ENCODE results near the gene SCYGR2. TPM values are rescaled to one million over a fixed set of nuclear protein-coding genes. Genes with fewer than 3 reads are reported as not detected.

Gene SCYGR2
- total and polyA plus RNA-seq, 4 donors, result not detected

GRCh38 chr2:227614246-227614645 is 15.6 kb downstream of the SCYGR2 start (continued):
- TF ChIP-seq, protein P1, sequence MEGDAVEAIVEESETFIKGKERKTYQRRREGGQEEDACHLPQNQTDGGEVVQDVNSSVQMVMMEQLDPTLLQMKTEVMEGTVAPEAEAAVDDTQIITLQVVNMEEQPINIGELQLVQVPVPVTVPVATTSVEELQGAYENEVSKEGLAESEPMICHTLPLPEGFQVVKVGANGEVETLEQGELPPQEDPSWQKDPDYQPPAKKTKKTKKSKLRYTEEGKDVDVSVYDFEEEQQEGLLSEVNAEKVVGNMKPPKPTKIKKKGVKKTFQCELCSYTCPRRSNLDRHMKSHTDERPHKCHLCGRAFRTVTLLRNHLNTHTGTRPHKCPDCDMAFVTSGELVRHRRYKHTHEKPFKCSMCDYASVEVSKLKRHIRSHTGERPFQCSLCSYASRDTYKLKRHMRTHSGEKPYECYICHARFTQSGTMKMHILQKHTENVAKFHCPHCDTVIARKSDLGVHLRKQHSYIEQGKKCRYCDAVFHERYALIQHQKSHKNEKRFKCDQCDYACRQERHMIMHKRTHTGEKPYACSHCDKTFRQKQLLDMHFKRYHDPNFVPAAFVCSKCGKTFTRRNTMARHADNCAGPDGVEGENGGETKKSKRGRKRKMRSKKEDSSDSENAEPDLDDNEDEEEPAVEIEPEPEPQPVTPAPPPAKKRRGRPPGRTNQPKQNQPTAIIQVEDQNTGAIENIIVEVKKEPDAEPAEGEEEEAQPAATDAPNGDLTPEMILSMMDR (IDR thresholded peaks at IDR 0.05; ENCODE audit: low read depth, low read length, missing input control), result no peak

DNA sequence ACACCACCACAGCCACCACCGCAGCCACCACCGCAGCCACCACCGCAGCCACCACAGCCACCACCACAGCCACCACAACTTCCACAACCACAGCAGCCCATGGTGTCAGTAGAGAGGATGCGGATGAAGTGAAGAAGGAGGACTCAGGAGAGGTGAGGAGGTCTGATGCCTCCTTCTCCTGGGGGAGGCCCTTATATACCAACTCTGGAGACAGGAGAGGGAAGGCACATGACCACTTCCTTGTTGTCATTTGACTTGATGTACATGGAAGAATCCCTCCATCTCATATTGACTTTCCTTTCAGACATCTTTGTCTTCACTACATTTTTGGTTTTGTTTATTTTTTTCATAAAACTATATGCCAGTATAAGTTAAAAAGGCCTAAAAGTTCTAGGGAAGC is 16.0 kb downstream of the SCYGR2 start, which contains the start of gene SCYGR3:
SCYGR3 (minus strand) TSS at position 101 of the 400 bp plus-strand sequence; CDS start at position 101, 0 bp downstream.
- H3K36me3 ChIP-seq (ENCODE audit: control insufficient read depth in 4 of 4, insufficient read depth in 3 of 4, low read depth in 1 of 4, low read length in 3 of 4), result no peaks in the 10 kb centered on the region
- H3K27ac ChIP-seq (ENCODE audit: low read depth in 1 of 2, low read length in 2 of 2), result no peak within 1 kb of the TSS
- TF ChIP-seq REST (IDR thresholded peaks at IDR 0.05) (no peak), JUND (IDR thresholded peaks at IDR 0.05) (no peak), TAF1 (conservative IDR thresholded peaks at IDR 0.05) (no peak), SP1 (IDR thresholded peaks at IDR 0.05) (no peak), RXRA (IDR thresholded peaks at IDR 0.05) (no peak), ATF3 (IDR thresholded peaks at IDR 0.05) (no peak), YY1 (IDR thresholded peaks at IDR 0.05) (no peak)
- TF ChIP-seq, protein P1 (IDR thresholded peaks at IDR 0.05; ENCODE audit: low read depth, low read length, missing input control), result no peak
- peaks cover 0 to 2% (median 0%) of the 10 kb centered on the region in 4 donors for H3K4me1 ChIP-seq (ENCODE audit: control insufficient read depth in 4 of 4, insufficient read depth in 4 of 4, low read length in 3 of 4)
- H3K4me3 ChIP-seq (ENCODE audit: low read depth in 1 of 3, low read length in 3 of 3), result no peak within 1 kb of the TSS
- 96% methylated on average over 4 of the region's 4 CpGs for WGBS
- no peaks in the 10 kb centered on the region for H3K27me3 ChIP-seq (ENCODE audit: control insufficient read depth in 4 of 4, insufficient read depth in 4 of 4, low read length in 3 of 4)
- no peak within 1 kb of the TSS for H3K9ac ChIP-seq (ENCODE audit: low read depth in 1 of 2, low read length in 2 of 2)
- no peaks in the 10 kb centered on the region for H3K9me3 ChIP-seq (ENCODE audit: control insufficient read depth in 4 of 4, low read length in 3 of 4)
- no peak for DNase-seq (ENCODE audit: low spot score)

DNA sequence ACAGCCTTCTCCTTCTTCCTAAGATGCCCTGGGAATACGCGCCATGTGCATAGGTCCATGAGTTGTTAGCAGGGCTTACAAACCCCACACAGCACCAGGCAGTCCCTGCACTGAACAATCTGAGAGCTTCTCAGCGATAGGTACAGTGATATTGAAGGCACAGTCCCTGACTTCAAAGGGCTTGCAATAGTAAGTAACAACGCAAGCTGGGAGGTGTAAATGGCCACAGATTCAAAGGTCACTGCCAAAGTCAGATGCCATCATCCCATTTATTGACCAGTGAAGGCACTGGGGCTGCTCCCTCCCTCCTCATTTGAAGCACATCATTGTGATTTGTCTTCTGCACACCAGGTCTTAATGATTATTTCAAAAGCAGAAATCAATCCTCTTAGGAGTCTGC is 16.5 kb downstream of the SCYGR2 start:
- H3K27ac ChIP-seq (ENCODE audit: low read depth in 1 of 2, low read length in 2 of 2), result no peak overlapping the region
- H3K36me3 ChIP-seq (ENCODE audit: control insufficient read depth in 4 of 4, insufficient read depth in 3 of 4, low read depth in 1 of 4, low read length in 3 of 4), result no peaks in the 10 kb centered on the region
- no peak overlapping the region for H3K9ac ChIP-seq (ENCODE audit: low read depth in 1 of 2, low read length in 2 of 2)
- 81% methylated on average over 4 of the region's 4 CpGs for WGBS
- H3K4me3 ChIP-seq (ENCODE audit: low read depth in 1 of 3, low read length in 3 of 3), result no peak overlapping the region
- peaks cover 0 to 2% (median 0%) of the 10 kb centered on the region in 4 donors for H3K4me1 ChIP-seq (ENCODE audit: control insufficient read depth in 4 of 4, insufficient read depth in 4 of 4, low read length in 3 of 4)
- DNase-seq (ENCODE audit: low spot score), result no peak
- H3K27me3 ChIP-seq (ENCODE audit: control insufficient read depth in 4 of 4, insufficient read depth in 4 of 4, low read length in 3 of 4), result no peaks in the 10 kb centered on the region
- H3K9me3 ChIP-seq (ENCODE audit: control insufficient read depth in 4 of 4, low read length in 3 of 4), result no peaks in the 10 kb centered on the region
- TF ChIP-seq TAF1 (conservative IDR thresholded peaks at IDR 0.05) (no peak), HNF4A (conservative IDR thresholded peaks at IDR 0.05) (no peak), HNF4G (IDR thresholded peaks at IDR 0.05) (no peak), SP1 (IDR thresholded peaks at IDR 0.05) (no peak), RAD21 (IDR thresholded peaks at IDR 0.05) (no peak), FOXA1 (IDR thresholded peaks at IDR 0.05) (no peak), REST (IDR thresholded peaks at IDR 0.05) (no peak), ATF3 (IDR thresholded peaks at IDR 0.05) (no peak), NR2F2 (IDR thresholded peaks at IDR 0.05) (no peak), YY1 (IDR thresholded peaks at IDR 0.05) (no peak), GABPA (IDR thresholded peaks at IDR 0.05 in 1 of 2, conservative IDR thresholded peaks at IDR 0.05 in 1 of 2) (no peak)
- TF ChIP-seq, protein P1 (IDR thresholded peaks at IDR 0.05; ENCODE audit: low read depth, low read length, missing input control), result no peak

Data from liver (tissue), 9 donors.